Activated T-helper 1 cell treated with anti-CD3 and anti-CD28 coated beads, Interleukin-2, amount 50 U/mL, for 16 hours (primary cell): ENCODE data around the gene COL4A2.
"Not testable (repeated sequence)": the region's sequence is repeated elsewhere in the genome, so short reads cannot be mapped to it uniquely, and the experiment has no call there.

Source experiments
- DNase-seq, 2 donors: peaks; one replicate each; pipeline ENCODE4 v3.0.0-alpha.2; 2020; ENCODE audit warnings: low read depth in 1 of 2, low spot score in 1 of 2

Gene COL4A2

GRCh38 chr13:110306340-110306959, 634 bp upstream of the COL4A2 start:
- DNase-seq, result no peak

GRCh38 chr13:110307767-110308655, 927 bp downstream of the COL4A2 start:
- no peak for DNase-seq

GRCh38 chr13:110308656-110309359, 1.7 kb downstream of the COL4A2 start:
- no peak for DNase-seq

- DNase-seq, result no peak
Measured at GRCh38 chr13:110309661-110310524, 2.8 kb downstream of the COL4A2 start.

- no peak for DNase-seq
Measured at GRCh38 chr13:110310541-110311442, 3.7 kb downstream of the COL4A2 start.

- no peak for DNase-seq
Measured at GRCh38 chr13:110311443-110312338, 4.6 kb downstream of the COL4A2 start.

GRCh38 chr13:110312339-110313031, 5.4 kb downstream of the COL4A2 start:
- DNase-seq, result no peak

GRCh38 chr13:110313261-110313660, 6.2 kb downstream of the COL4A2 start:
- DNase-seq, result not testable (repeated sequence)

- DNase-seq, result not testable (repeated sequence)
Measured at GRCh38 chr13:110313733-110314132, 6.6 kb downstream of the COL4A2 start.

- DNase-seq, result no peak
Measured at GRCh38 chr13:110314516-110315245, 7.6 kb downstream of the COL4A2 start.

- DNase-seq, result no peak
Measured at GRCh38 chr13:110316196-110316595, 9.1 kb downstream of the COL4A2 start.

- DNase-seq, result no peak
Measured at GRCh38 chr13:110317093-110317492, 10.0 kb downstream of the COL4A2 start.

- DNase-seq, result no peak
Measured at GRCh38 chr13:110317496-110318195, 10.6 kb downstream of the COL4A2 start.

- no peak for DNase-seq
Measured at GRCh38 chr13:110318920-110319319, 11.8 kb downstream of the COL4A2 start.

GRCh38 chr13:110319397-110319773, 12.3 kb downstream of the COL4A2 start:
- DNase-seq, result no peak

GRCh38 chr13:110319774-110320509, 12.9 kb downstream of the COL4A2 start:
- DNase-seq, result no peak
